ENCODE data around the gene ZNF425.
"Not testable (repeated sequence)": the region's sequence is repeated elsewhere in the genome, so short reads cannot be mapped to it uniquely, and the experiment has no call there.

The ZNF425 gene

GRCh38 chr7:149133028-149133710 lies 7.0 kb upstream of the ZNF425 start:
- no peak for DNase-seq (ENCODE audit: low read depth)

GRCh38 chr7:149130572-149131198 lies 4.6 kb upstream of the ZNF425 start:
- no peak for DNase-seq (ENCODE audit: low read depth)

GRCh38 chr7:149126662-149127266 lies 640 bp upstream of the ZNF425 start:
- DNase-seq (ENCODE audit: low read depth) = peak; percentile 30

GRCh38 chr7:149125189-149125862 lies 798 bp downstream of the ZNF425 start:
- no peak for DNase-seq (ENCODE audit: low read depth)

GRCh38 chr7:149109969-149110368 lies 16.2 kb downstream of the ZNF425 start:
- DNase-seq (ENCODE audit: low read depth) = no peak

- no peak for DNase-seq (ENCODE audit: low read depth)
Measured at GRCh38 chr7:149104749-149105148, 21.4 kb downstream of the ZNF425 start.

- DNase-seq (ENCODE audit: low read depth) = no peak
Measured at GRCh38 chr7:149104214-149104613, 21.9 kb downstream of the ZNF425 start.

- no peak for DNase-seq (ENCODE audit: low read depth)
Measured at GRCh38 chr7:149103424-149103823, 22.7 kb downstream of the ZNF425 start.

GRCh38 chr7:149102666-149103065 lies 23.5 kb downstream of the ZNF425 start:
- no peak for DNase-seq (ENCODE audit: low read depth)

- DNase-seq (ENCODE audit: low read depth) = no peak
Measured at GRCh38 chr7:149100821-149101220, 25.3 kb downstream of the ZNF425 start.

GRCh38 chr7:149099058-149099457 lies 27.1 kb downstream of the ZNF425 start:
- DNase-seq (ENCODE audit: low read depth) = no peak

- DNase-seq (ENCODE audit: low read depth) = no peak
Measured at GRCh38 chr7:149097088-149097487, 29.0 kb downstream of the ZNF425 start.

GRCh38 chr7:149093228-149093627 lies 32.9 kb downstream of the ZNF425 start:
- DNase-seq (ENCODE audit: low read depth) = no peak

- not testable (repeated sequence) for DNase-seq (ENCODE audit: low read depth)
Measured at GRCh38 chr7:149092244-149092643, 33.9 kb downstream of the ZNF425 start.

GRCh38 chr7:149090397-149091195 lies 35.5 kb downstream of the ZNF425 start, which contains the start of gene ZNF786:
Gene ZNF786, minus strand, starts transcription at chr7:149090718. Its CDS starts 78 bp downstream, at chr7:149090640.
- peak; percentile 87 for DNase-seq (ENCODE audit: low read depth)

- DNase-seq (ENCODE audit: low read depth) = no peak
Measured at GRCh38 chr7:149087376-149087775, 38.7 kb downstream of the ZNF425 start.

- no peak for DNase-seq (ENCODE audit: low read depth)
Measured at GRCh38 chr7:149085866-149086265, 40.3 kb downstream of the ZNF425 start.

GRCh38 chr7:149084407-149084806 lies 41.7 kb downstream of the ZNF425 start:
- DNase-seq (ENCODE audit: low read depth) = no peak

- DNase-seq (ENCODE audit: low read depth) = no peak
Measured at GRCh38 chr7:149081914-149082313, 44.2 kb downstream of the ZNF425 start.

- no peak for DNase-seq (ENCODE audit: low read depth)
Measured at GRCh38 chr7:149077594-149077993, 48.5 kb downstream of the ZNF425 start.

GRCh38 chr7:149075286-149075685 lies 50.8 kb downstream of the ZNF425 start:
- no peak for DNase-seq (ENCODE audit: low read depth)

All from stimulated activated CD8-positive, alpha-beta memory T cell treated with anti-CD3 and anti-CD28 coated beads, Interleukin-12 subunit alpha, Interleukin-12 subunit beta, amount 100 ng/mL, for 1 hour (primary cell).